GM15510 (cell line): ENCODE results near the gene CCDC81.

Experiments used
- POLR2A ChIP-seq: IDR thresholded peaks from 3 replicates; pipeline ENCODE4 v1.6.1; 2011; ENCODE audit warnings: borderline replicate concordance; ENCODE audit not compliant: insufficient read length; ENCODE audit errors: extremely low read depth

CCDC81 gene

DNA sequence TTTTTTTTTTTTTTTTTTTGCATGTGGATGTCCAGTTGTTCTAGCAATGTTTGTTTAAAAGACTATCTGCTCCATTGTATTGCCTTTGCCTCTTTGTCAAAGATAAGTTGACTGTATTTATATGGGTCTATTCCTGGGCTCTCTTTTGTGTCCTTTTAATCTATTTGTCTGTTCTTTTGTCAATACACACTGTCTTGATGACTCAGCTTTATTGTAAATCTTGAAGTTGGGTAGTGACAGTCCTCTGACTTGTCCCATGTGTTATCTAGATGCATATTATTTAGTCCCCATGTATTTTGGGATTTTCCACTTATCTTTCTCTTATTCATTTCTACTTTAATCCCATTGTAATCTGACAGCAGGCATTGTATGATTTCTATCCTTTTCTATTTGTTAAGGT lies 3.3 kb downstream of the CCDC81 start:
- TF ChIP-seq POLR2A: no peak

GRCh38 chr11:86380295-86381059 lies 5.8 kb downstream of the CCDC81 start:
- TF ChIP-seq POLR2A: no peak

GRCh38 chr11:86383041-86383955 lies 8.6 kb downstream of the CCDC81 start:
- TF ChIP-seq POLR2A: no peak

- no peak for TF ChIP-seq POLR2A
These were observed 11.6 kb downstream of the CCDC81 start for GRCh38 chr11:86386283-86386682.

DNA sequence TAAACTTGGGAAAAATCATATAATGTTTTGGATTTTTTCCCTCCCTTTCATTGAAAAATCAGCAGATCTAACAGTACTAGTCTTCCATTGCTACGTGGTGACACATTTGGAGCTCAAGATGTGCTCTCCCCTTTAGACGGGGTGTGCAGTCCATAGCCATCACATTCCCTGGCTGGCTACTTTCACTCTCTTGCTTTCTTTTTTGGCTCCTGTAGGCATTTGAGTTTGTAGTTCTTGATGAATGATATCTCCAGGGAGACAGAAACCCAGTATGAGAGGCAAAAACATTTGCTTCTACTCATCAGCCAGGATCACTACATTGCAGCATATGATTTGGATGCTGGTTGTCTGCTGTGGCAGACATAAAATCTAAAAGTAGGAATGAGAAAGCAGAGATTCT lies 12.1 kb downstream of the CCDC81 start:
- TF ChIP-seq POLR2A: no peak

DNA sequence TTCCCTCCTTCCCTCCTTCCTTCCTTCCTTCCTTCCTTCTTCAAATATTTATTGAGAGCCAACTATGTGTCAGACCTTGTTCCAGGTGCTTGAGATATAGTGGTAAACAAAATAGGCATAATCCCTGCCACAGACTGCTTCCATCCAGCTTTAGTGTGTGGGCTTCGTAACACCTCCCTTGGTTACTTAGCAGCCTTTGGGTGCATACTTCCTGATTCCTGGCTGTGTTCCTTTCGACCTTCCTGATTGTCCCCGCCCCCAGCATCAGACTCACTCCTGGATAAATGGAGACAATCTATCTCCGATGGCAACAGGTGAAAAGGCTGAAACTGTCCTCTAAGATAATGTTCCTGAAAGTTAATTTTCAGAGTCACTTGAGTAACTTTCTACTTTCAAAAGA lies 13.5 kb downstream of the CCDC81 start:
- TF ChIP-seq POLR2A: no peak

DNA sequence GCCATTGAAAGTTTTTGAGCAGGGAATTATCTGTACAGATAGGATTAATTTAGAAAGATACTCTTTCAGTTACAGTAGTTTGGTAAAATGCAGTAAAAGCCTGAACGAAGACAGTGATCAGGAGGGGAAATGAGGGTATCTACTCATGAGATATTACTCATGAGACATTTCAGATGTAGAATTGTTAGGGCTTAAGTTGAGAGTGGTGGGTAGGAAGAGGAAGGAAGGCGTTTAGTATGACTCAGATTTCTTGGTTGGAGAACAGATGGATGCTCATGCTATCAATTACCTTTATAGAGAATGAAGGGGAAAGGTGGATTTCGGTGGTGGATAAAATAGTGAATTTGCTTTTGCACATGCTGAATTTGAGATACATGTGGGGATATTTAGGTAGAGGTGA lies 15.8 kb downstream of the CCDC81 start:
- TF ChIP-seq POLR2A: no peak

DNA sequence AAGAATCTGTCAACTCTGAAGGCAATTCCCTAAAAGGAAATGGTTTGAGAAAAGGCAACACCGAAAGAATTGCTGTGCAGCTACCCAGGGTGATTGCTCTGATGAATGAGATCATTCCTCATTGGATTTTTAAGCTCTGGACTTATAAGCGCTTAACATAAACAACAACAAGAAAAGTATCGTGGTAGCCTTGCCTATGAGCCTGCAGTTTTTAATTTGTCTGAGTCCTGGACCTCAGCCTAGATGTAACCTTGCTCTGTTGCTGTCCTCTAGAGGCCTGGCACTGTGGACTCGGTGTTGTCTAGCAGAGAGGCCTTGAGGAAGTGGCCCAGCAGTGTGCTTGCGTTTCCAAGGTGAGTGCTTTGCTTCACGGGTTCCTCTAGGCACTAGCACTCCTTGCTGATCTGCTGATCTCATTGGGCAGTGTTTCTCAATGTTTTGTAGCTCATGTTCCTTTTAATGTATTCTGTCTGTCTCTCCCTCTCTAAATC lies 20.4 kb downstream of the CCDC81 start:
- TF ChIP-seq POLR2A: no peak

- TF ChIP-seq POLR2A: no peak
These were observed 21.7 kb downstream of the CCDC81 start for GRCh38 chr11:86396396-86396795.

- TF ChIP-seq POLR2A: no peak
These were observed 22.7 kb downstream of the CCDC81 start for GRCh38 chr11:86397351-86397750.

GRCh38 chr11:86398106-86398505 lies 23.4 kb downstream of the CCDC81 start:
- no peak for TF ChIP-seq POLR2A

GRCh38 chr11:86403458-86403857 lies 28.8 kb downstream of the CCDC81 start:
- no peak for TF ChIP-seq POLR2A

GRCh38 chr11:86408845-86409244 lies 34.2 kb downstream of the CCDC81 start:
- no peak for TF ChIP-seq POLR2A

DNA sequence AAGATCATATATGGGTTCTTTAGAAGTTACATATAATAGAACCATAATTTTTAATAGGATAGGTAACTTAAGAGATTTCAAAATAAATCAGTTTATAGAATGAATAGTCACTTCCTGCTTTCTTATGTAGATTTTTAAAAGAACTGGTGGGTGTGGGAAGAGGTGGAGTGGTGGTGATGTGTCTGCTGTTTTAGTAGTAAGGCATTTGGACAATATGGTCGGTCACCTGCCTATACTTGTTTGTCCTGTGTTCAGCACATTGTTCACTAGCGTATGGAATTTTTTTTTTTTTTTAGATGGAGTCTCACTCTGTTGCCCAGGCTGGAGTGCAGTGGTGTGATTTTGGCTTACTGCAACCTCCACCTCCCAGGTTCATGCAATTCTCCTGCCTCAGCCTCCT lies 39.3 kb downstream of the CCDC81 start:
- TF ChIP-seq POLR2A: no peak

GRCh38 chr11:86415026-86415425 lies 40.3 kb downstream of the CCDC81 start:
- no peak for TF ChIP-seq POLR2A
